Stimulated activated CD4-positive, alpha-beta T cell treated with anti-CD3 and anti-CD28 coated beads, TNF-alpha, amount 100 ng/mL, for 4 hours (primary cell): Measurements from ENCODE around the gene SPINDOC.
"Not testable (repeated sequence)": the region's sequence is repeated elsewhere in the genome, so short reads cannot be mapped to it uniquely, and the experiment has no call there.

Experiments used
- DNase-seq, 3 experiments: peaks; one replicate each; pipeline ENCODE4 v3.0.0-alpha.2; 2020; ENCODE audit warnings: low read depth in 3 of 3

SPINDOC gene

DNA sequence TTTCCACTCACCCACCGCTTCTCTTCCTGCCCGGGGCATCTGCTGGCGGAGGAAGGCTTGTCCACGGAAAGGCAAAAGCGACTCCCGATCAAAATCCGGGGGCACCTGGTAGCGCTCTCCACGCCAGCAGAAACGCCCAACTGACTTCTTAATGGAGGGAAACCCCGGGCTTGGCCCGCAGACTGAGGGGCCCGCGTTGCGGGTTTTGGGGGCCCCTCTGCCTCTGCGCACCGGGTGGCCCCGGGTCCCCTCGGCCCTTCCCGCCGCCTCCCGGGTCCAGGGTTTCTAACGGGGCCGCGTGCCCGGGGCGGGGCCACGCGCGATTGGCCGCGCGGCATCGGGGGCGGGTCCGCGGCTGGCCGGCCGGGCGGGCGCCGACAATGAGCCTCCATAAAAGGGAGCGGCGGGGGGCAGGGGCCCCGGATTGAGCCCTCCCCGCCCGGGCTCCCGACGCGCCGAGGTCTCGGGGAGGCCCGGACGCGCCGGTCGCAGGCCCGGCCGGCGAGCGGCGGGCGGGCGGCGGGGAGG is at the start of gene SPINDOC:
Gene SPINDOC (plus strand): TSS at position 422 of the 528 bp plus-strand sequence. CDS start 231 bp downstream, outside the sequence.
- peak; percentile 23 to 57 (median 45) for DNase-seq

- no peak for DNase-seq
These were observed 49.5 kb upstream of the SPINDOC start for GRCh38 chr11:63763496-63764339.

DNA sequence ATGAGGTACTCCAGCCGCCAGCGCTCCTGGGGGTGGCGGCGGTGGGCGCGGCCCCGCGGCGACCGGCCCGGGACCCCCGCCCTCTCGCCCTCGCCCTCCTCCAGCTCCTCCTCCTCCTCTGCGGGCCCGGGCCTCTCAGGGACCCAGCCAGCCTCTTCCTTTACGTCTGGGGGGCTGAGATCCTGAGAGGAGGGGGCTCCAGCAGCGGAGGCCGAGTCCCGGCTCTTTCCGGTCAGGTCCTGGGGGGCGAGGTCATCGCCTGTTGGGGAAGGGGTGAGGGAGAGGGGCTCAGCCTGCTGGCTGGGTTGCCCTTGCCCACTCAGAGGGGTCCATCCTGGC is 48.9 kb upstream of the SPINDOC start:
- no peak for DNase-seq

GRCh38 chr11:63764679-63765647 is 48.3 kb upstream of the SPINDOC start:
- DNase-seq = no peak

DNA sequence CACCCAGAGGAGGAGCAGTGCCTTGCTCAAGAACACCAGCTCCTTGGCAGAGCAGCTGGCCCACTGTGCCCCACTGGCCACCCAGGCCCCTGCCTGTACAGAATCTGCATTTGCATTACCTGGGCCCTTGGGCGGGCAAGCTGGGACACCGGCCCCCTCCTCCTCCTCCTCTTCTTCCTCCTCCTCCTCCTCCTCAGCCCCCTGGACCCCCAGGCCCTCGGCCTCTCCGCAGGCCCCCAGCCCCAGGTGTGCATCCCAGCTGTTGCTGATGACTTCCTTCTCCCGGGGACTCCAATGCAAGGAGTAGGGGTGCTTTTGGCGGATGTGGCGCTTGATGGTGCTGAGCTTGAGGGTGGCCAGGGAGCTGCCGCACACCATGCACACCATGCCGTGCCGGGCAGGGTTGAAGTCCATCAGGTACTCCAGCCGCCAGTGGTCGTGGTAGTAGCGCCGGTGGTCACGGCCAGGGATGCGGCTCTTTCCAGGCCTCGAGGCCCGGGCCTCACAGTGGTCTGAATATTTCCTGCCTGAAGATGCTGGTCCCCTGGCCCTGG is 47.5 kb upstream of the SPINDOC start:
- DNase-seq = no peak

DNA sequence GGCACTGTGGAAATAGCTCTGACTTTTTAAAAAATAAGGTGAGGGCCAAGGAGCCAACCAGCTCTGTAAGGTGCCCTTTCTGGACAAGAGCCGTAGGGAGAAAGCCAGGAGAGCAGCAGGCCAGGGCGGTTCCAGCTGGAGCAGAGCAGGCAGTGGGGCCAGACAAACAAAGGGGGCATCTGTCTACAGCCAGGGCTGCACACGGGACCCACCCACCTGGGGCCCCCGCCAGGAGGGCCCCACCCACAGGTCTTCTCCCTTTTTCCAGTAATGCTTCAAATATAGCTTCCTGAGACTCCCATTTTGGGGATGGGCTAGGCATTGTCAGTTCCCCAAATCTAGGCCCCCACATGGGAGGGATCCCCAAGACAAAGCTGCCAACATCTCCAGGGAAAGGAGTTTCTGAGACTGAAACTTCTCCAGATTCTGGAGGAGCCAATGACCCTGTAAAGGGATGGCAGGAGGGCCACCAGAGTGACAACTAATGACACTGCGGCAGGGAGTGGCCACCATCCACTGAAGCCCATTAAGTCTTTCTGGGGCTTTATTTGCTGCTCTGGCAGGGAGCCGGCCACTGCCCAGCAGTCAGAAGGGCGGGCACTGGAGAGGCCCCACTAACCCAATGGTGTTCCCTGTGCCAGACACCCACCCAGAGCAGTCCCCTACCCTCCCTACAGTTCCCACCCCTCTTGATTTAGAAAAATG is 46.6 kb upstream of the SPINDOC start:
- no peak for DNase-seq

GRCh38 chr11:63767267-63767564 is 46.0 kb upstream of the SPINDOC start:
- no peak for DNase-seq

- peak in 2 of 3 experiments; percentile 9 to 14 for DNase-seq
These were observed 45.6 kb upstream of the SPINDOC start for GRCh38 chr11:63767565-63768236.

GRCh38 chr11:63768237-63769041 is 44.8 kb upstream of the SPINDOC start, which contains the start of gene ZFTA:
ZFTA (minus strand) TSS chr11:63768775; CDS start chr11:63768622, 153 bp downstream.
- peak; percentile 30 to 51 (median 35) for DNase-seq

- DNase-seq = peak; percentile 7 to 28 (median 22)
These were observed 44.1 kb upstream of the SPINDOC start for GRCh38 chr11:63769042-63769713.

DNA sequence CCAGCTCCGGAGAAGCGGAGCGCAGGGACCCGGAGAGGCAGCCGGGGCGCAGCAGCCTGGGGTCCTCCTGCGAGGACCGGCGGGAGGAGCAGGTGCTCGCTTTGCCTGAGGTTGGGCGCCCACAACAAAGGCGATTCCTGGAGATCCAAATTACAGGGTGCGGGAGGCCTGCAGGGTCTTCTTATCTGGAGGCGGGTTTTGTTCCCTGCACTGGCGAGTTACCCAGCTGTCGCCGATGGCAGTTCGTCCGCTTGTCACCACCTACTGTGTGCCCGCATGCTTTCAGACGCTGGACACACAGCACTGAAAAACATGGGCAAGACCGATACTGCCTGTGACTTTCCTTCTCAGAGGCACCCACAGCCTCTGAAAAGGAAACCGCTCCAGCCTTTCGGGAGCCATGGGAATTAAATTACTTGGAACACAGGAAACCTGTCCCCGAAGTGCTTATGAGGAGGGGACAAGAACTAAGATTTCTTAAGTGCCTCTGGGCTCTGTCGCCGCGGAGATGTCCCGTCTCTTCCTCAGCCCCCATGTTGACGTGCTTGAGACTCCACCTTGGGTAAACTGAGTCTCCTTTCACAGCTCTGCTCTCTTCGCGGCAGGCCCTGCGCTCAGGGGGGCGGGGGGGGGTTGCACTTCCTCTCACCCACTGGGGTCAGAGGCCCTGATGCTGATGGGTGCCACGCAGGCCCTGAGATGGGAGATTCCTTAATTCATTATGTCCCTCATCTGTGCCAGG is 43.4 kb upstream of the SPINDOC start:
- DNase-seq = no peak

- DNase-seq = no peak
These were observed 42.5 kb upstream of the SPINDOC start for GRCh38 chr11:63770763-63771162.

GRCh38 chr11:63771741-63772318 is 41.4 kb upstream of the SPINDOC start:
- DNase-seq = not testable (repeated sequence)

DNA sequence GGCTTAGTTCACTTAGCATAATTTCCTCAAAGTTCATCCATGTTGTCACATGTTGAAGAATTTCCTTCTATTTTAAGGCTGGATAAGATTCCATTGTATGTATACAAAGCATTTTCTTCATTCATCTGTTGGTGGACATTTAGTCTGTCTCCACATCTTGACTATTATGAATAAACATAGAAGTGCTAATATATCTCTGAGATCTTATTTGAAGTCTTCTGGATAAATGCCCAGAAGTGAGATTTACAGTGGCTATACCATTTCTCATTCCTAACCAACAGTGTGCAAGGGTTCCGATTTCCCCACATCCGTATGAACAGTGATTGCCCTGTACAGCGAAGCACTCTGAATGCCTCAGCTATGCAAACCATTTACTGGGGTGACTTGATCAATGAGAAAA is 38.1 kb upstream of the SPINDOC start:
- DNase-seq = no peak

GRCh38 chr11:63779039-63779438 is 34.2 kb upstream of the SPINDOC start:
- no peak for DNase-seq

DNA sequence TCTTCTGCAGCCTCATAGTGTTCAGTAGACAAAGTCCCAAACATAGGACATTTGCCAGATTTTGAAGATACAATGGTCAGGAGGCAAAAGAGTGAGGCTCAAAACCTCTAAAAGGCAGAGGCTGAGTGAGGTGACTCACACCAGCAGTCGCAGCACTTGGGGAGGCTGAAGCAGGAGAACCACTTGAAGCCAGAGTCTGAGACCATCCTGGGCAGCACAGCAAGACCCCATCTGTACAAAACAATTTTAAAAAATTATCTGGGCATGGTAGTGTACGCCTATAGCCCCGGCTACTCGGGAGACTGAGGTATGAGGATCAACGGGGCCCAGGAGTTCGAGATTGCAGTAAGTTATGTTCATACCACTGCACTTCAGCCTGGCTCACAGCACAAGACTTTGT is 30.5 kb upstream of the SPINDOC start:
- no peak for DNase-seq

DNA sequence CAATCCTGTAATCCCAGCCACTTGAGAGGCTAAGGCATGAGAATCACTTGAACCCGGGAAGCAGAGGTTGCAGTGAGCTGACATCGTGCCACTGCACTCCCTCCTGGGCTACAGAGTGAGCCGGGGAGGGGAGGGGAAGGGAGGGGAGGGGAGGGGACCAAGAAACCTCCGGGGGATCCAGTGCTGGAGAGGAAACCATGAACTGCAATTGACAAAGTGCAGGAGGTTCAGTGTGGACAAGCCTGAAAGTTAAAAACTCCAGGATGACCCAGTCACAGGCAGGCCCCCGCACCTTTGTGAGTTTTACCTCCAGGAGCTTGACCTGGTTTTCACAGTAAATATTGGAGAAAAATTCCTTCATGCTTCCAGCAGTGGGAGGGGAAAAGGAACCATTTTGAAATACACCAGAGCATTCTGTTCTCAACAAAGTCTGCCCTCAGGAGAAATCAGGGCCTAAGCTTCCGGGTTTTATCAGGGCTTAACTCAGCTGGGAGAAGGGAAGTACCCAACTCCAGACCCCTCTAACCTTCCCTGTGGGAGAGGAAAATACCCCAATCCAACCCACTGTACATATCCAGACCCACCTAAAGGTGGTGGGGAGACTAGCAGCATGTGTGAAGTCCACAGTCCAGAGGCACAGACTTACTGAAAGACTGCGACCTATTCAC is 29.2 kb upstream of the SPINDOC start:
- no peak for DNase-seq

- DNase-seq = no peak
These were observed 27.4 kb upstream of the SPINDOC start for GRCh38 chr11:63785823-63786222.
